Measurements from ENCODE around the gene OR52E4. TPM values are rescaled to one million over a fixed set of nuclear protein-coding genes. Genes with fewer than 3 reads are reported as not detected.

OR52E4 gene
- polyA plus RNA-seq, 2 of the 4 experiments (the other 2 are of a cell fraction) = not detected

- WGBS (ENCODE audit: missing lambda C conversion rate) = 3% methylated on average over 1 of the region's 1 CpG
- Histone ChIP-seq H3K27ac (no peak within 1 kb of the TSS), H3K4me1 (no peaks in the 10 kb centered on the region), H3K4me2 (no peak within 1 kb of the TSS), H3K9me3 (no peaks in the 10 kb centered on the region), H3K4me3 (no peak within 1 kb of the TSS)
- no peak for DNase-seq (ENCODE audit: low read depth in 1 of 2, low spot score in 1 of 2)
- ChIA-PET POLR2A (no interaction called here), CTCF (no interaction called here)
- no peak for ATAC-seq
- no peak for TF ChIP-seq RAD21 (conservative IDR thresholded peaks at IDR 0.05 in 1 of 2, IDR thresholded peaks at IDR 0.05 in 1 of 2)
- TF ChIP-seq JUN (IDR thresholded peaks at IDR 0.05) = no peak
- TF ChIP-seq FOXS1 (CRISPR knock-in tag; IDR thresholded peaks at IDR 0.05) = no peak
- no peak for TF ChIP-seq HDAC2 (IDR thresholded peaks at IDR 0.05)
- no peak for TF ChIP-seq SMC3 (IDR thresholded peaks at IDR 0.05)
- TF ChIP-seq HES2 (IDR thresholded peaks at IDR 0.05) = no peak
- TF ChIP-seq MAZ (IDR thresholded peaks at IDR 0.05; ENCODE audit: borderline replicate concordance, low read depth, low read length) = no peak
- TF ChIP-seq KDM1A (IDR thresholded peaks at IDR 0.05; ENCODE audit: low read depth) = no peak
- TF ChIP-seq RNF2 (IDR thresholded peaks at IDR 0.05; ENCODE audit: borderline replicate concordance, low read depth) = no peak
- no peak for FAIRE-seq
Observed at GRCh38 chr11:5841797-5842196, 38.6 kb upstream of the OR52E4 start, which contains the start of gene OR52E6. TSS of gene OR52E6 (minus strand) at chr11:5841897. CDS start at chr11:5841897, 0 bp downstream.

GRCh38 chr11:5846701-5847100 is 33.7 kb upstream of the OR52E4 start:
- Histone ChIP-seq H3K4me1 (no peaks in the 10 kb centered on the region), H3K27ac (no peak overlapping the region), H3K4me3 (no peak overlapping the region), H3K4me2 (no peak overlapping the region), H3K9me3 (no peaks in the 10 kb centered on the region)
- TF ChIP-seq ZNF302 (CRISPR knock-in tag; IDR thresholded peaks at IDR 0.05) (no peak), MAX (IDR thresholded peaks at IDR 0.05) (no peak)
- 3% methylated on average over 1 of the region's 1 CpG for WGBS (ENCODE audit: missing lambda C conversion rate)
- DNase-seq (ENCODE audit: low read depth in 1 of 2, low spot score in 1 of 2) (no peak), FAIRE-seq (no peak), ATAC-seq (no peak)
- CTCF ChIA-PET = no interaction called here
- POLR2A ChIA-PET = no interaction called here

- CTCF ChIA-PET = no interaction called here
- H3K4me1 ChIP-seq = no peaks in the 10 kb centered on the region
- no peak for DNase-seq (ENCODE audit: low read depth in 1 of 2, low spot score in 1 of 2)
- POLR2A ChIA-PET = no interaction called here
- no peak overlapping the region for H3K27ac ChIP-seq
- ATAC-seq = no peak
- no peaks in the 10 kb centered on the region for H3K9me3 ChIP-seq
- no peak for FAIRE-seq
- TF ChIP-seq RCOR1 (IDR thresholded peaks at IDR 0.05; ENCODE audit: low read depth, low read length) (no peak), HDAC2 (IDR thresholded peaks at IDR 0.05) (no peak), CBX2 (IDR thresholded peaks at IDR 0.05; ENCODE audit: borderline replicate concordance, low read depth) (no peak), USF2 (IDR thresholded peaks at IDR 0.05) (no peak), MAFK (IDR thresholded peaks at IDR 0.05; ENCODE audit: partially characterized antibody) (no peak), HEYL (CRISPR knock-in tag; IDR thresholded peaks at IDR 0.05) (no peak), ATOH8 (CRISPR knock-in tag; IDR thresholded peaks at IDR 0.05; ENCODE audit: low read depth) (no peak), HOXB13 (CRISPR knock-in tag; IDR thresholded peaks at IDR 0.05; ENCODE audit: low read depth) (no peak), RARB (CRISPR knock-in tag; IDR thresholded peaks at IDR 0.05) (no peak), PBX3 (IDR thresholded peaks at IDR 0.05) (no peak), ELK1 (IDR thresholded peaks at IDR 0.05; ENCODE audit: low read depth, low read length) (no peak), SMC3 (IDR thresholded peaks at IDR 0.05) (no peak), FOSB (CRISPR knock-in tag; IDR thresholded peaks at IDR 0.05) (no peak)
- H3K4me3 ChIP-seq = no peak overlapping the region
- no peak overlapping the region for H3K4me2 ChIP-seq
Observed at GRCh38 chr11:5847711-5848110, 32.7 kb upstream of the OR52E4 start.

Data from A549 (cell line).